Upper lobe of left lung (tissue), 4 donors: ENCODE results near the gene TMEM165.

ENCODE experiments used
- EP300 ChIP-seq, 4 donors: sonication (generic); formaldehyde crosslinking; IDR thresholded peaks; one replicate each; pipeline ENCODE4 v1.5.1; 2017; ENCODE audit warnings: antibody characterized with exemption in 4 of 4, control low read depth in 2 of 4
- POLR2A ChIP-seq, 4 donors: fragments of 450-650 bp; IDR thresholded peaks; one replicate each; pipeline ENCODE4 v1.5.1; 2016 to 2017; ENCODE audit warnings: antibody characterized with exemption in 4 of 4, mild to moderate bottlenecking in 2 of 4
- POLR2AphosphoS5 ChIP-seq, 2 donors: sonication (generic); formaldehyde crosslinking; IDR thresholded peaks; one replicate each; pipeline ENCODE4 v1.5.1; 2017; ENCODE audit warnings: antibody characterized with exemption in 2 of 2
- TF ChIP-seq, protein P1 (sequence below), 6 experiments: fragments of 450-650 bp in 4 of 6; fragments of 200-600 bp in 2 of 6; sonication (generic) in 2 of 6; IDR thresholded peaks; one replicate each; pipeline ENCODE4 v1.5.1; 2016 to 2019; ENCODE audit warnings: antibody characterized with exemption in 6 of 6

DNA sequence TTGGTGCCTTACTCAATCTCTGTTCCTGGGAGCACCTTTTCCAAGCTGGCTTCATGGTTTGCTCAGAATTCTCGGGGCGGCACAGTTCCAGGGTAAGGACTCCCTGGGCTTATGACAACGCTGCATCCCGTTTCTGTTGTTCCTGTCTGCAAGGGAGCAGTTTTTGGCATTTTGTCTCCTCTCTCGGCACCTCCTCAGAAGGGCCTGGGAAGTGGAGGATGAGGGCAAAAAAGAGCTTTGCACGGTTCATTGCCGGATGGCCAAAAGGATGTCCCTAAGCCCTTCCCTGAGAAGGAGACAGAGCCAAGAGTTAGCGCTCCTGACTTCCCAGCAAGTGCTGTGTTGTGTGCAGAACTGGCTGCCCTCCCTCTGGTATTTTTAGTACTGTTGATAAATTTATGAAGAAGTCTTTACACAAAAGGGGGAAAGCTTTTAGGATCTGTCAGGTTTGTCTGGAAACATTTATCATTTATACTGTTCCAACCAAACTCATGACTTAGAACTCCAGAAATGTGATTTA is 36.3 kb upstream of the TMEM165 start:
- TF ChIP-seq, protein P1, sequence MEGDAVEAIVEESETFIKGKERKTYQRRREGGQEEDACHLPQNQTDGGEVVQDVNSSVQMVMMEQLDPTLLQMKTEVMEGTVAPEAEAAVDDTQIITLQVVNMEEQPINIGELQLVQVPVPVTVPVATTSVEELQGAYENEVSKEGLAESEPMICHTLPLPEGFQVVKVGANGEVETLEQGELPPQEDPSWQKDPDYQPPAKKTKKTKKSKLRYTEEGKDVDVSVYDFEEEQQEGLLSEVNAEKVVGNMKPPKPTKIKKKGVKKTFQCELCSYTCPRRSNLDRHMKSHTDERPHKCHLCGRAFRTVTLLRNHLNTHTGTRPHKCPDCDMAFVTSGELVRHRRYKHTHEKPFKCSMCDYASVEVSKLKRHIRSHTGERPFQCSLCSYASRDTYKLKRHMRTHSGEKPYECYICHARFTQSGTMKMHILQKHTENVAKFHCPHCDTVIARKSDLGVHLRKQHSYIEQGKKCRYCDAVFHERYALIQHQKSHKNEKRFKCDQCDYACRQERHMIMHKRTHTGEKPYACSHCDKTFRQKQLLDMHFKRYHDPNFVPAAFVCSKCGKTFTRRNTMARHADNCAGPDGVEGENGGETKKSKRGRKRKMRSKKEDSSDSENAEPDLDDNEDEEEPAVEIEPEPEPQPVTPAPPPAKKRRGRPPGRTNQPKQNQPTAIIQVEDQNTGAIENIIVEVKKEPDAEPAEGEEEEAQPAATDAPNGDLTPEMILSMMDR (IDR thresholded peaks at IDR 0.05): no peak
- TF ChIP-seq POLR2AphosphoS5 (IDR thresholded peaks at IDR 0.05) (no peak), EP300 (IDR thresholded peaks at IDR 0.05) (no peak), POLR2A (IDR thresholded peaks at IDR 0.05) (no peak)
